Muscle layer of duodenum (tissue), 2 donors: Measurements from ENCODE around the gene TOM1L2.

Source experiments
- H3K27ac ChIP-seq: one replicate; pipeline ENCODE4 v1.7.0; 2013; ENCODE audit warnings: mild to moderate bottlenecking, low read length
- H3K27me3 ChIP-seq: one replicate; pipeline ENCODE4 v1.7.0; 2013; ENCODE audit warnings: low read depth, mild to moderate bottlenecking, control low read depth, low read length
- H3K36me3 ChIP-seq, 2 donors: one replicate each; pipeline ENCODE4 v1.7.0; 2013; ENCODE audit warnings: low read length in 2 of 2, control low read depth in 1 of 2, mild to moderate bottlenecking in 1 of 2; ENCODE audit not compliant: insufficient read depth in 2 of 2, control insufficient read depth in 1 of 2
- H3K4me1 ChIP-seq, 2 donors: one replicate each; pipeline ENCODE4 v1.7.0; 2013; ENCODE audit warnings: low read length in 2 of 2, mild to moderate bottlenecking in 2 of 2, control low read depth in 1 of 2, moderate library complexity in 1 of 2; ENCODE audit not compliant: insufficient read depth in 2 of 2, control insufficient read depth in 1 of 2
- H3K4me3 ChIP-seq, 2 donors: one replicate each; pipeline ENCODE4 v1.7.0; 2013; ENCODE audit warnings: low read length in 2 of 2, low read depth in 1 of 2, mild to moderate bottlenecking in 1 of 2
- H3K9me3 ChIP-seq, 2 donors: one replicate each; pipeline ENCODE4 v1.7.0; 2013; ENCODE audit warnings: low read length in 2 of 2, control low read depth in 1 of 2, mild to moderate bottlenecking in 1 of 2; ENCODE audit not compliant: control insufficient read depth in 1 of 2
- donor health status: healthy.

TOM1L2 gene

DNA sequence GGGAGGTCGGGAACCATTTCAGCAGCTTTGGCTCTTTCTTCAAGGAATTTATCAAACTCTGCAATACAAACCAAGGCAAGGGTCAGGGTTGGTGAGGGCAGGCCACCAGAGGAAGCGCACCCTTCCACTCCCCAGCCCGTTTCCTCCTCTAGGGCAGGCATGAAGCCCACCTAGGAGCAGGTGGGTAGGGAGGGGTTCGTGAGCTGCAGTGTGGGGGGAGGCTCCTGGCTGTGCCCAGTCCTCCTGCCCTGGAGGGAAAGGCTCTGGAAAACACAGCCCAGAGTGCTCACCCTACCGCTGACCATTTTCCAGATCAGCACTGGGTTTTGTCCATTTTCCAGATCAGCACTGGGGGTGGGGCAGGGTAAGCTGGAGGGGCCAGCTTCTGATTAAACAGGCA is 124.5 kb downstream of the TOM1L2 start:
- no peak overlapping the region for H3K4me3 ChIP-seq
- peaks cover 12 to 25% of the 10 kb centered on the region in 2 donors for H3K4me1 ChIP-seq
- no peaks in the 10 kb centered on the region for H3K27me3 ChIP-seq
- H3K36me3 ChIP-seq = peaks cover 0 to 15% of the 10 kb centered on the region in 2 donors
- no peak overlapping the region for H3K27ac ChIP-seq
- H3K9me3 ChIP-seq = no peaks in the 10 kb centered on the region

DNA sequence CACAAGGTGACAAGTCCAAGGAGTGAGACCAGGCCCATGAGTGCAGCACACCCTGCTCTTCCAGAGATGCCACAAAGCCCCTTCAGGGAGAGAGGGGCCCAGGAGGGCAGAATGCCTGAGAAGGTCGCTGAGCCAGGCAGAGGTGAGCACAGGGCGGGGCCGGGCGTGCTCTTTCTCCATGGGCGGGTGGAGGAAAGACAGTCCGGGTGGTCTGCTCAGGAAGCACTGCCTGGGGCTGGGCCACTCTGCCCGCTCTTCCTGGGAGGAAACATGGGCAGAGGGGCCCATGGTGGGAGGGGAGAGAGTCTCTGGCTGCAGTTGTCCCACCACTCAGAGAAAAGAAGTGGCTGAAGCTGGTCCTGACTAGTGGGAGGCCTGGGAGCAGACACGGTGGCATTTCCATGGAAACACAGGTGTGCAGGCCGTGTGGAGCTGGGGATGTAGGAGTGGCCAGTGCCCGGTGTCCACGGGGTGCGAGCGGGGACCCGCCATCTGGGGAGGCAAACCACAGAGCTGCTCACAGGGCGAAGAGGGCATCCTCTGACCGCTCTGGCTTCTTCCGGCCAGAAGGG is 125.0 kb downstream of the TOM1L2 start:
- no peak overlapping the region for H3K27ac ChIP-seq
- H3K4me1 ChIP-seq = peaks cover 12 to 25% of the 10 kb centered on the region in 2 donors

DNA sequence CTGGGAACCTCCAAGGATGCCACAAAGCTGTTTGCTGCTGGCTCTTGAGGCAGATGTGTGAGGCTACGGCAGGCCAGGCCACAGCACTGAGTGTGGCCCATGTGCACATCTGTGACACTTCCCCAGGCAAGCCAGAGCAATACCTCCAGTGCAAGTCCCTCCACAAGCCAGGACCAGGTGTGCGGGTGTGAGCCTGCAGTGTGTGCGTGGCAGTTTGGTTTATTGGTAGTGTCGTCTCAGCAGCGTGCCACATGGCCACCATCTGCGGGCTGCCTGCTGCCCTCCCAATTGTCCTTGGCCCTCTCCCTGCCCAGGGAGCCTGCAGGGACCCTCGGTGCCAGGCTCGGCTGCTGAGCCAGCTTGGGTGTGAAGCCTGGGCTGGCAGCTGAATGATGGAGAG is 125.6 kb downstream of the TOM1L2 start:
- Histone ChIP-seq H3K9me3 (no peaks in the 10 kb centered on the region), H3K27ac (no peak overlapping the region), H3K27me3 (no peaks in the 10 kb centered on the region), H3K4me3 (no peak overlapping the region), H3K36me3 (peaks cover 0 to 15% of the 10 kb centered on the region in 2 donors), H3K4me1 (peaks cover 12 to 25% of the 10 kb centered on the region in 2 donors)

More for the DNA sequence above, 125.0 kb downstream of the TOM1L2 start:
- no peaks in the 10 kb centered on the region for H3K27me3 ChIP-seq
- H3K36me3 ChIP-seq = peaks cover 0 to 15% of the 10 kb centered on the region in 2 donors
- H3K9me3 ChIP-seq = no peaks in the 10 kb centered on the region
- no peak overlapping the region for H3K4me3 ChIP-seq

DNA sequence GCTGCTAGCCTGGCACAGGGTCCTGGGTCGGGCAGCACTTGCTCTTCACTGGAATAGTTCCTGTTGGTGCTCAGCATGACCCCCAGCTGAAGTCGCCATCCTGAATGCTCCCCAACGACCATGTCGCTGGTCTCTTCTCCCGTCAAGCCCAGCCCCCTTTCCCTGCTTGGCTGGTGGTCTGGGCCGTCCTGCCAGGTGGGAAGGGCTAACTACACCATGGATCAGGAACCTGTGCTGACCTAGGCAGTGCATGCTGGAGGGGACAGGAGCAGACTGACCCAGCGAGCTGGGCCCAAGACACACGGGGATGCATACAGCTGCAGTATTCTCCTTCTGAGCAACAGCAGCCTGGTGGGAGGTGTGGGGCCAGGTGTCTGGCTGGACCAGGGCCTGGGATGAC is 126.2 kb downstream of the TOM1L2 start:
- Histone ChIP-seq H3K27me3 (no peaks in the 10 kb centered on the region), H3K36me3 (peaks cover 0 to 15% of the 10 kb centered on the region in 2 donors), H3K27ac (no peak overlapping the region), H3K4me1 (peaks cover 13 to 26% of the 10 kb centered on the region in 2 donors), H3K4me3 (no peak overlapping the region), H3K9me3 (no peaks in the 10 kb centered on the region)

DNA sequence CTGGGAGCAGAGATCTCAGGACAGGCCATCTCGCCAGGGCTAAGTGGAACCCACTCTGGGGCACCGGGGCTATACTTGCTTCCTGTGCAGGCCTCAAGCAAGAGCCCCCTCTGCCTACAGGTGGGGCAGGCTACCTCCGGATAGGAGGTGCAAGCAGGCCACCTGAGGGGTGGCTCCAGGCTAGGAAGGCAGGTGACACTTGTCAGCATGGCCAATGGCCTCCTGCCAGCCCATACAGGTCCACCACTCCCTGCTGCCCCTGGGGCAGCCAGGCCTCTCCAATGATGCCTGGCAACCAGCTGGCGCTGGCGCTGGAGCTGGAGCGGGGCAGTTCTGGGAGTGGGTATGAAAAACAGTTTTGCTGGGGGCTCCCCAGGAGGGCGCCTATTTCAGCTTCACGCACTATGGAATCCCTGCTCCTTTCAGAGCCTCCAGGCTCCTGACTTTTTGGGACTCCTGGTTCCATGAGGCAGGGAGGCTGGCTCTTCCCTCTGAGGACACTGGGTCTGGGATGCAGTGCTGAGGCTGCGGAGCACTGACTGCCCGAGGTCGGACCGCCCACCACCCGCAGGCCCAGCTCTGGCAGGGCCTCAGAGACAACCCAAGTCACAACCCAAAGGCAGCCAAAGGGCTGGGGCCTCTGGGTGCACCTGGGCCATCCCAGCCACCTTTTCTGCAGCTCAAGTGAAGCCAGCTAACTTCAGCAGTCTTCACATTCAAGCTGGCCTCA is 127.0 kb downstream of the TOM1L2 start:
- H3K4me3 ChIP-seq = no peak overlapping the region
- no peaks in the 10 kb centered on the region for H3K27me3 ChIP-seq
- no peaks in the 10 kb centered on the region for H3K9me3 ChIP-seq
- H3K36me3 ChIP-seq = peaks cover 0 to 16% of the 10 kb centered on the region in 2 donors
- peaks cover 16 to 24% of the 10 kb centered on the region in 2 donors for H3K4me1 ChIP-seq
- H3K27ac ChIP-seq = no peak overlapping the region

DNA sequence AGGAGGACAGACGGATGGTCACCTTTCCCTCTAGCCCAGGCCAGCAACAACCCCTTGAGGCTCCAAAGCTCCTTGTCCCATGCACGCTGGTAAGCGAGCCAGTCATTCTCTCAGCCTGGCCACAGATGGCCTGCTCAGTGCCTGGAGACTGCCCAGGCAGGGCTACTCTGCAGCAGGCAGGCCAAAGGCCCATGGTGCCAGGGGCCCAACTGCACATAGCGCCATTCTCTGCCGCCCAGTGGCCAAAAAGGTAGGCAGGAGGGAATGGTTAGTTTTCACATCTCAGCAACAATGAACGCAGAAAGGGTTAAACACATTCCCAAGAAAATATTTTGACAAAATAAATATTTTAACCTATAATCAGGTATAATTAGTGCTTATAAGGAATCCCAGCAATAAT is 127.7 kb downstream of the TOM1L2 start:
- H3K9me3 ChIP-seq = no peaks in the 10 kb centered on the region
- H3K4me1 ChIP-seq = peaks cover 12 to 21% of the 10 kb centered on the region in 2 donors
- H3K36me3 ChIP-seq = peaks cover 0 to 18% of the 10 kb centered on the region in 2 donors
- no peak overlapping the region for H3K4me3 ChIP-seq
- no peaks in the 10 kb centered on the region for H3K27me3 ChIP-seq
- H3K27ac ChIP-seq = no peak overlapping the region

DNA sequence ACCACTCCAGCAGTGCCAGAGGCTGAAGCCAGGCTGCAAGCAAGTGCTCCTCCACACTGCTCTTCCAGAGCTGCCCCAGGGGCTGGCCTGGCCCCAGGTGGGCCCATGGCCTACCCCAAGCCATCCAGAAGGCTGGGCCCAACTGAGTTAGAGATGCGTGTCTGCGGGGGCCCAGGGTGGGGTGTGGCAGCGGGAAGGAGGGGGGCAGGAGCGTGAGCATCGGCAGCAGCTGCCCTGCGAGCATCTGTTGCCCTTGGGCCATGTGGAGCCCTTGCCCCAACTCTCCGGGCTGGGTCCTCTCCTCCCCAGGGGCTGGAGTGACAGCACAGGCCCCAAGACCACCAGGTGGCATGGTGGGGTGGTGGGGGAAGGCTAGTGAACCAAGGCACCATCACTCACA is 128.1 kb downstream of the TOM1L2 start:
- Histone ChIP-seq H3K4me3 (no peak overlapping the region), H3K36me3 (peaks cover 0 to 18% of the 10 kb centered on the region in 2 donors), H3K9me3 (no peaks in the 10 kb centered on the region), H3K4me1 (peaks cover 11 to 21% of the 10 kb centered on the region in 2 donors), H3K27ac (no peak overlapping the region), H3K27me3 (no peaks in the 10 kb centered on the region)

DNA sequence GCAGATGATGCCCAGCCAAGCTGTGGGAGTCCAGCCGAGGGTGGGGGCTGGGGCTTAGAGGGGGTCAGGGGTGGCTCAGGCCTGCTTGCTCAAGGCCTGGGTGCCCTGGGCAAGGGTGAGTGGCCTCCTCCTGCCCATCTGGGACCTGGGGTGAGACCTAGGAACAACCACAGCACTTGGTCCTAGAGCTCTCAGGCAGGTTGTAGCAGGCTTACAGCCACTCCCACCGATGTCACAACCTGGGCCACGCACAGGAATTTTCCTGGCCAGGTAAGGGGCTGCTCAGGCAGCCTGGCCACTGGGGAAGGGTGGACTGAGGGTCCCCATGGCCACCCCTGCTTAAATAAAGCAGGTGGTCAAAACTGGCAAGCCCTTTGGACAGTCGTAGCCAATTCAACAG is 129.1 kb downstream of the TOM1L2 start:
- Histone ChIP-seq H3K36me3 (peaks cover 0 to 18% of the 10 kb centered on the region in 2 donors), H3K4me3 (no peak overlapping the region), H3K4me1 (peaks cover 16 to 23% of the 10 kb centered on the region in 2 donors), H3K27ac (no peak overlapping the region), H3K27me3 (no peaks in the 10 kb centered on the region), H3K9me3 (no peaks in the 10 kb centered on the region)

DNA sequence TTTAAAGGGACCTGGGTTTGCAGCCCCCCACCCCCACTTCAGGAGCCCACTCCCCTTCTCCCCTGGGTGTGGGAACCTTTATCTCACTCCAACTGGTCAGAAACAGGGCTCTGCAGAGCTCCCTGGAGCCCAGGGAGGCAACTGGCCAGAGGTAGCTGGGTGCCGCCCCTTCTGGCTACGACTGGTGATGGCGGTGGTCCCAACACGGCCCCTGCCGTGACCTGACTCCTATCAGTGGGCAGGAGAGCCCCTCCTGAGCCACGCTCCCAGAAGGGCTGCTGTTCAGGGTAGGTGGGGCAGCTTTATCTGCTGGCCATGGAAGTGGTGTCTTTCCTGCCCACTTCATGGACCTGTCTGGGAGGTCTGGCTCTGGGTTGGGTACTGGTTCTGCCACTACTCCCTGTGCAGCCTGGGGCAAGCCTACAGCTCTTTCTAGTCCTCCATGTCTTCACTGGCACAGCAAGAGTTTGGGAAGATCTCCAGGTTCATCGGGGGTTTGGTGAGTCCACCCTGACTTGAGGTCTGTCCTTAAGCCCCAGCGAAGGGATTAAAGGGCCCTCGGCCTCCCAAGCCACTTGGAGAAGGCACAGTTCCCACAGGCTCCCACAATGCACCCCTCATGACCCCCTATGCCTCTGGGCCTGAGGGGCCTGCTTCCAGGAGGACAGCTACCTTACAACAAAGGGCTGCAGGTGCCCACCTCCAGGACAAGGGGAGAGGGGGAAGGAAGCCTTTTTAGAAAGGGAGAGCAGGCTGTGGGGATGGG is 129.9 kb downstream of the TOM1L2 start:
- Histone ChIP-seq H3K4me3 (no peak overlapping the region), H3K27ac (no peak overlapping the region), H3K9me3 (no peaks in the 10 kb centered on the region), H3K36me3 (peaks cover 0 to 14% of the 10 kb centered on the region in 2 donors), H3K27me3 (no peaks in the 10 kb centered on the region), H3K4me1 (peaks cover 24 to 31% of the 10 kb centered on the region in 2 donors)

DNA sequence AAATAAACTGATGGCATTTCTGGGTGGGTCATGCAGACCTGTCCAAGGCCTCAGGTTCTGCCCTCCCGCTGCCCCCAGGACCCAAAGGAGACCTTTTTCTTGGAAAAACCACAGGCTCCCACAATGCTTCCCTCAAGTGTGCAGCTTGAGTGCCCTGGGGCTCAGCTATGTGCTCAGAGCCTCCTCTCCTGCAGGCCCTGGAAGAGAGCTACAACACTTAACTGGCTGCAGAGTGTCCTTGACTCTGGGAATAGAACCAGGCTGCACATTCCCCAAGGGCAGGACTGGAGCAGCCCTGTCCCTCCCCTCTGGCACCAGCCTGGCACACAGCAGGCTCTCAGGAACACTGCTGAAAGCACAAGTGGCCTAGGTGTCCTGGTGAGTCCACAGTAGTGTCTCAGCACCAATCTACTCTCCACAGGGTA is 130.6 kb downstream of the TOM1L2 start:
- no peaks in the 10 kb centered on the region for H3K9me3 ChIP-seq
- peaks cover 0 to 9% of the 10 kb centered on the region in 2 donors for H3K36me3 ChIP-seq
- H3K27me3 ChIP-seq = no peaks in the 10 kb centered on the region
- H3K4me3 ChIP-seq = no peak overlapping the region
- H3K27ac ChIP-seq = peak overlapping the region; percentile 94
- peaks cover 24 to 35% of the 10 kb centered on the region in 2 donors for H3K4me1 ChIP-seq
